ENCODE measurements around the gene GRM4.

Gene GRM4

GRCh38 chr6:33974471-33974870 is 171.4 kb downstream of the GRM4 start:
- H3K4me1 ChIP-seq (ENCODE audit: control insufficient read depth, insufficient read depth, low read length), result no peaks in the 10 kb centered on the region
- peaks cover 22% of the 10 kb centered on the region for H3K9me3 ChIP-seq (ENCODE audit: control insufficient read depth, low read length)
- no peak overlapping the region for H3K9ac ChIP-seq (ENCODE audit: low read length)
- DNase-seq (ENCODE audit: low read depth), result no peak
- H3K27me3 ChIP-seq (replicated peaks; ENCODE audit: control insufficient read depth, insufficient read depth, low read length), result peaks cover 50% of the 10 kb centered on the region
- no peaks in the 10 kb centered on the region for H3K36me3 ChIP-seq (ENCODE audit: control insufficient read depth, insufficient read depth, low read length, severe bottlenecking)
- no peak overlapping the region for H3K4me3 ChIP-seq (ENCODE audit: low read length)

GRCh38 chr6:33974030-33974429 is 171.9 kb downstream of the GRM4 start:
- H3K9me3 ChIP-seq (ENCODE audit: control insufficient read depth, low read length), result peaks cover 22% of the 10 kb centered on the region
- peaks cover 55% of the 10 kb centered on the region for H3K27me3 ChIP-seq (replicated peaks; ENCODE audit: control insufficient read depth, insufficient read depth, low read length)
- no peak overlapping the region for H3K9ac ChIP-seq (ENCODE audit: low read length)
- no peaks in the 10 kb centered on the region for H3K36me3 ChIP-seq (ENCODE audit: control insufficient read depth, insufficient read depth, low read length, severe bottlenecking)
- no peak for DNase-seq (ENCODE audit: low read depth)
- H3K4me1 ChIP-seq (ENCODE audit: control insufficient read depth, insufficient read depth, low read length), result no peaks in the 10 kb centered on the region
- no peak overlapping the region for H3K4me3 ChIP-seq (ENCODE audit: low read length)

GRCh38 chr6:33971580-33971979 is 174.3 kb downstream of the GRM4 start:
- Histone ChIP-seq H3K27me3 (replicated peaks; ENCODE audit: control insufficient read depth, insufficient read depth, low read length) (peaks cover 54% of the 10 kb centered on the region), H3K36me3 (ENCODE audit: control insufficient read depth, insufficient read depth, low read length, severe bottlenecking) (no peaks in the 10 kb centered on the region), H3K4me1 (ENCODE audit: control insufficient read depth, insufficient read depth, low read length) (no peaks in the 10 kb centered on the region), H3K9ac (ENCODE audit: low read length) (no peak overlapping the region), H3K4me3 (ENCODE audit: low read length) (no peak overlapping the region), H3K9me3 (ENCODE audit: control insufficient read depth, low read length) (peaks cover 22% of the 10 kb centered on the region)
- DNase-seq (ENCODE audit: low read depth), result no peak

Data from adipocyte (in vitro differentiated cells).